K562 (cell line): ENCODE data around the gene LASP1NB.

Experiments used
- ARNT ChIP-seq, 2 experiments: fragments of 450-650 bp; IDR thresholded peaks; 2 replicates each; pipeline ENCODE4 v1.6.1; 2016; ENCODE audit warnings: mild to moderate bottlenecking in 1 of 2
- EZH2 ChIP-seq: IDR thresholded peaks from 2 replicates; pipeline ENCODE4 v1.6.1; 2012; ENCODE audit warnings: low read depth, mild to moderate bottlenecking, inconsistent platforms, low read length, borderline replicate concordance
- IFI16 ChIP-seq: fragments of 250-450 bp; sonication (Bioruptor Pico); IDR thresholded peaks from 2 replicates; pipeline ENCODE4 v2.1.2; 2022; ENCODE audit warnings: mild to moderate bottlenecking, inconsistent platforms
- MAFG ChIP-seq: fragments of 450-650 bp; conservative IDR thresholded peaks from 2 replicates; pipeline ENCODE4 v1.6.1; 2016; ENCODE audit warnings: missing genetic modification characterization, missing compliant biosample characterization
- MED1 ChIP-seq: sonication (generic); formaldehyde crosslinking; IDR thresholded peaks from 2 replicates; pipeline ENCODE4 v1.8.1; 2023; ENCODE audit warnings: missing genetic modification reagents, borderline replicate concordance
- MYC ChIP-seq, 2 experiments: fragments of 250-450 bp in 1 of 2; sonication (Bioruptor Pico) in 1 of 2; IDR thresholded peaks; 2 replicates each; pipeline versions ENCODE4 v1.5.1 to v1.6.1; 2012 to 2021; ENCODE audit warnings: low read depth in 2 of 2, borderline replicate concordance in 1 of 2, improper control_type of control experiment in 1 of 2, low read length in 1 of 2, mild to moderate bottlenecking in 1 of 2, moderate library complexity in 1 of 2
- NFIC ChIP-seq: fragments of 450-650 bp; IDR thresholded peaks from 2 replicates; pipeline ENCODE4 v1.6.1; 2017; ENCODE audit warnings: mild to moderate bottlenecking, inconsistent platforms
- PHF8 ChIP-seq: fragments of 200-600 bp; sonication (generic); IDR thresholded peaks from 2 replicates; pipeline ENCODE4 v1.6.1; 2012; ENCODE audit warnings: mixed run types, mild to moderate bottlenecking, inconsistent platforms, low read length, moderate library complexity, borderline replicate concordance
- RFX5 ChIP-seq: IDR thresholded peaks from 2 replicates; pipeline ENCODE4 v1.6.1; 2011; ENCODE audit warnings: low read depth, mild to moderate bottlenecking, improper control_type of control experiment, low read length
- ZKSCAN1 ChIP-seq: fragments of 150-350 bp; IDR thresholded peaks from 2 replicates; pipeline ENCODE4 v1.6.1; 2016; ENCODE audit warnings: low read depth, low read length
- TF ChIP-seq, protein P1 (sequence below): sonication (generic); formaldehyde crosslinking; IDR thresholded peaks from 2 replicates; pipeline ENCODE4 v1.8.0; 2022; ENCODE audit warnings: mild to moderate bottlenecking, missing genetic modification reagents

DNA sequence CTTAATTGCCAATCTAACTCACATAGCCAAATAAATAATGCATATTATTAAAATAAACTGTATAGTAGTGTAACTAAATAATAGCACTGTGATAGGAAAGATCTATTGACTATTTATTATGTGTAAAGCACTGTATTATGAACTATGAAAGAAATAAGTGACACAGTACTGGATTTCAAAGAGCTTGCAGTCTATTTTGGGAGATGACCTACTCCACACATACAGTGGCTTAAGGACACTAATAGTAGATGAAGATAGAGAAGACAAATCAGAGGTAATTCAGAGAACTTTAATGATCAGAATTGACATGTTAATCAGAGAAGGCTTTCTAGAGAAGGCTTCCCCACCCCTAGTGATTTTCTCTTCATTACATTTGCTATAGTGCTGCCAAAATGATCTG, 14.6 kb downstream of the LASP1NB start:
- TF ChIP-seq IFI16 (CRISPR knock-in tag) (no peak), MAFG (no peak), ARNT (IDR thresholded peaks at IDR 0.05) (no peak), MYC (IDR thresholded peaks at IDR 0.05; ENCODE audit: low read depth, low read length) (no peak), MYC (CRISPR knock-in tag; IDR thresholded peaks at IDR 0.05; ENCODE audit: borderline replicate concordance, low read depth) (no peak), EZH2 (no peak), ZKSCAN1 (no peak), PHF8 (no peak), RFX5 (no peak), NFIC (no peak), MED1 (CRISPR knock-in tag) (no peak)
- TF ChIP-seq, protein P1, sequence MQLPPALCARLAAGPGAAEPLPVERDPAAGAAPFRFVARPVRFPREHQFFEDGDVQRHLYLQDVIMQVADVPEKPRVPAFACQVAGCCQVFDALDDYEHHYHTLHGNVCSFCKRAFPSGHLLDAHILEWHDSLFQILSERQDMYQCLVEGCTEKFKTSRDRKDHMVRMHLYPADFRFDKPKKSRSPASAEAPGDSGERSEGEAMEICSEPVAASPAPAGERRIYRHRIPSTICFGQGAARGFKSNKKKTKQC (CRISPR knock-in tag) = no peak
